ENCODE measurements around the gene KRT71. TPM values are rescaled to one million over a fixed set of nuclear protein-coding genes. Genes with fewer than 3 reads are reported as not detected.
"Not testable (repeated sequence)": the region's sequence is repeated elsewhere in the genome, so short reads cannot be mapped to it uniquely, and the experiment has no call there.

Gene KRT71
- total RNA-seq, 1 donor from 2014 or later: not detected

DNA sequence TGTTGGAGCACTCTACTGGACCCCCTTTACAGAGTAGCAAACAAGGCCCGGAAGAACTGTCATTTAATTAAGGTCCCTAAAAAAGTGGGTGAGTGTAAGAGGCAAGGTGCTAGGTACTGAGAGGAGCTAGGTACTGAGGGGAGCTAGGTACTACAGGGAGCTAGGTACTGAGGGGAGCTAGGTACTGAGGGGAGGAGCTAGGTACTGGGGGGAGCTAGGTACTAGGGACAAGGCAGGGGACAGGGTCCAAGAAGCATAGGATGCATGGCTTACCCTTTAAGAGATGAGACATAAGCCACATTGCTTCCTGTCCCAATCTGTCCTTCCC, 37.7 kb downstream of the KRT71 start:
- no peak for DNase-seq (ENCODE audit: missing footprints)
- intact Hi-C loops (cut with DNase I): no loop called here
- ATAC-seq: no peak

GRCh38 chr12:52514471-52515318, 38.2 kb downstream of the KRT71 start:
- intact Hi-C loops (cut with DNase I): no loop called here
- no peak for DNase-seq (ENCODE audit: missing footprints)
- ATAC-seq: no peak

GRCh38 chr12:52513736-52514135, 39.2 kb downstream of the KRT71 start:
- intact Hi-C loops (cut with DNase I): no loop called here
- DNase-seq (ENCODE audit: missing footprints) (no peak), ATAC-seq (no peak)

DNA sequence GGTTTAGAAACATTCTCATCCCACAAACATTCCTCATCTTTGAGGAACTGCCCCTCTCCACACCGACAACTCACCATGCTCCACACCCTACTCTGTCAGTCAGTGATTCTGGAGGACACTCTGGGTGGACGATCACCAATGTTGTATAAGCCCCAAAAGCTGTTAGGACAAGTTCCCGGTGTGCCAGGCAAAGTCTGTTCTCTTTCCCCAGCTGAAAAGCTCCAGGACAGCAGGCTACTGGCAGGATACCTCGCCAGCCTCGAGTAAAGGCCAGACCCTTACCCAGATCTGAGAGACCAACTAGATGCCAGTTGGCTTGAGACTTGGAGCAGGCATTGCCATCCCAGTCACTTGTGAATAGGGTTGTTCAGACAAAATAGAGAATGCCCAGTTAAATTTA, 44.7 kb downstream of the KRT71 start:
- ATAC-seq: no peak
- no peak for DNase-seq (ENCODE audit: missing footprints)
- intact Hi-C loops (cut with DNase I): no loop called here

GRCh38 chr12:52506858-52507715, 45.9 kb downstream of the KRT71 start:
- ATAC-seq: no peak
- intact Hi-C loops (cut with DNase I): loop anchor here (1.0 kb wide), 1 partner anchor 135 kb away; no protein-coding TSS in a partner anchor
- DNase-seq (ENCODE audit: missing footprints): no peak

DNA sequence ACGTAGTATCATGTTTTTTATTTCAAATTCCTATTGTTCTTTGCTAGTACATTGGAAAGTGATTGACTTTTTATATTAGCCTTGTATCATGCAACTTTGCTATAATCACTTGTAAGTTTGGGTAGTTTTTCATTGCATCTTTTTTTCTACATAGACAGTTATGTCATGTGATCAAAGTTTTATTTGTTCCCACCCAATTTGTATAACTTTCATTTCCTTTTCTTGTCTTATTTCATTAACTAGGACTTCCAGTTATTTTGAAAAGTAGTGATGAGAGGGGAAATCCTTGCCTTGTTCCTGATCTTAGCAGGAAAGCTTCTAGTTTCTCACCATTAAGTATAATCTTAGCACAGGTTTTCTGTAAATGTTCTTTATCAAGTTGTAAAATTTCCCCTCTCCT, 50.1 kb downstream of the KRT71 start:
- DNase-seq (ENCODE audit: missing footprints): no peak
- intact Hi-C loops (cut with DNase I): no loop called here
- no peak for ATAC-seq

DNA sequence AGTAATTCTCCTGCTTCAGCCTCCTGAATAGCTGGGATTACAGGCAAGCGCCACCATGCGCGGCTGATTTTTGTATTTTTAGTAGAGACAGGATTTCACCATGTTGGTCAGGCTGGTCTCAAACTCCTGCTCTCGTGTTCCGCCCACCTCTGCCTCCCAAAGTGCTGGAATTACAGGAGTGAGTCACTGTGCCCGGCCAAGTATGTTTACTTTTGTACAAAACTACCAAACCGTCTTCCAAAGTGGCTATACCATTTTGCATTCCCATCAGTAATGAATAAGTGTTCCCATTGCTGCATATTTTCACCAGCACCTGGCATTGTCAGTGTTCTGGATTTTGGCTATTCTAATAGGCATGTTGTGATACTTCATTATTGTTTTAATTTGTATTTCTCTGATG, 51.5 kb downstream of the KRT71 start:
- intact Hi-C loops (cut with DNase I): no loop called here
- DNase-seq (ENCODE audit: missing footprints) (no peak), ATAC-seq (no peak)

DNA sequence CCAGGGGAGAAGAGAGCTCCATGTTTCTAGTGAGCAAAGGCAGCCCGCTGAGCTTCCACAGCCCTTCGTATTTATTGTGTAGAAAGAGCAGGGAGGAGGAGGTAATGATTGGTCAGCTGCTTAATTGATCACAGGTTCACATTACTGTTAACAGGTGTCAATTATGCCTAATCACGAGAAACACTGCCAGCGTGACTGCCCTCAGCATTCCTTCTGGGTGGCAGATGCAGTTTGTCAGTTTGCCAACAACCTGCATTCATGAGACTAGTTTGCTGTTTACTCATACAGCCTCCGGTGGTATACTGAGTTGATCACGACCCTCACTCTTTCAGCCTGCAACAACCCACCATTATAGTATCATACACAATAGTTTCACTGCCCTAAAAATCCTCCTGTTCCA, 52.4 kb downstream of the KRT71 start:
- ATAC-seq; DNase-seq (ENCODE audit: missing footprints); intact Hi-C loops (cut with DNase I): not testable (repeated sequence)

- intact Hi-C loops (cut with DNase I): no loop called here
- no peak for ATAC-seq
These were observed 53.0 kb downstream of the KRT71 start for GRCh38 chr12:52499806-52500560.

DNA sequence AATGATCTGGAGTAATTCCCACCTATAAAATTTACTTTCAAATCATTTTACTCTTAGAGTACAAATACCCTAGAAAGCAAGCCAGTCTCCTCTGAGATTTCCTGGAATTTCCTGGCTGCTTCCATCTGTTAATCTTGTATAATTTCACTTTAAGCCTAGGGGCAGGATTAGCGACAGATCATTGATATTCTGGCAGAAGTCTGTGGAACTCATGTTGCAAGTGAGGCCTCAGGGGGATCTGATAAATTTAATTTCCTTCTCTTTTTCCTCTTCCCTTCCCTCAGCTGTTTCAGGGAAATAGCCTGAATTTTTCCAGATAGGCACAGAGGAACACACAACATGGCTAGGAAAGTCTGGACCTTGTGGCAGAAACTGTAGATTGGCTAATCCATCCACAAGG, 54.0 kb downstream of the KRT71 start:
- intact Hi-C loops (cut with DNase I): no loop called here
- DNase-seq (ENCODE audit: missing footprints): no peak
- no peak for ATAC-seq

More at GRCh38 chr12:52499806-52500560, 53.0 kb downstream of the KRT71 start:
- no peak for DNase-seq (ENCODE audit: missing footprints)

DNA sequence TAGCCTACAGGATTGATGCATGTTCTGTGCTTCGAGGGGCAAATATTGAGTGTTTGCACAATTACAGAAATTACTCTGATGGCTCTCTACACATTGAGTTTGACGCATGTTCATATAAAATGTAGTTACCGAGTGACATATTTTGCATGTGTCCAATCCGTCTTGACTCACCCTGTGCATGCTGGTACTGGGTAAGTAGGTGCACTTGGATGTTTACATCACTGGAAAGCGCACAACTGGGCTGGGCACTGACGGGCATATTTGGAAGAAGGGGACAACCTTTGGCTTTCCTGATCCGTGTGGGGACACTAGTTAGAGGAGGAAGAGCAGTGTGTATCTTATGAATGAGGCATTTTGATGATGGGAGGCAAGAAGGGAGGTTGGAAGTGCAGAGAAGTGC, 55.0 kb downstream of the KRT71 start:
- intact Hi-C loops (cut with DNase I): no loop called here
- DNase-seq (ENCODE audit: missing footprints) (no peak), ATAC-seq (no peak)

DNA sequence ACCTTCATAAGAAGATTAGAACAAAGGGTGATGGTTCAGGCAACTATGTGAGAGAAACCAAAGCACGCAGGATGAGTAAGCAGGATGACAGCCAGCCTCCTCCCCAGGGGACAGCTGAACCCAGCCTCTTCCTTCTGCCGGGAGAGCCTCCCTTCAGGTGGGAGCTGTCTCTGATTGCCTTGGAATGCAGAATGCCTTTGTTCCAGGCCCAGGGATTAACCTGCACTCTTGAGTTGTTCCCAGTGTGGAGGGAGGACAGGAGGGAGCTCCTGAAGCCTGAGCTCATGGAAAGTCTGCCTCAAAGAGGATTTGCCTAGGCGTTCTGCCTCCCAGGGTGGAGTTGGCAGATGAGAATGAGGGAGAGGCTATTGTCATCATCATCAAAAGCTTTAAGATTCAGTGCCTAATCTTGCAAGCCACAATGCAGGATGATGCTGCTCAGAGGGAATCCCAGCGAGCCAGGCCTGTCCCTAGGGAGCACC, 56.3 kb downstream of the KRT71 start:
- intact Hi-C loops (cut with DNase I): no loop called here
- ATAC-seq (peak; percentile 27), DNase-seq (ENCODE audit: missing footprints) (no peak)

- intact Hi-C loops (cut with DNase I): no loop called here
- ATAC-seq: no peak
- no peak for DNase-seq (ENCODE audit: missing footprints)
These were observed 56.9 kb downstream of the KRT71 start for GRCh38 chr12:52496054-52496453.

DNA sequence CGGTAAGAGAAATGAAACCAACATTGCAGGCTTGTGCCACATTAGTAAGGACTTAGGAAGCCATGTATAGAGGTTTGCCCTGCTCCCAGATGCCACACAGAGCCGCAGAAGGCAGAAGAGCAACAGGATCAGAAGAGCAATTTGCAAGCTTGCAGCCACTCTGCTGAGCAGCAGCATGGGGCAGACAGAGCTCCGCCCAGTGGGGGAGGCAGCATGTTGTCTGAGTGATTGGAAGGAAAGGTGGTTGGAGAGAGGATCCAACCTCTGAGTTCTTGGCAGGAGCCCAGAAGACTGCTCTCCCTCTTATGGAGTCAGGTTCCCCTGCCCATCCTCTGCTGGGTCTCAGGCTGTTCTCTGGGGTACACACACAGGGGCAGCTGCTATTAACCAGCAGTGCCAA, 57.6 kb downstream of the KRT71 start:
- DNase-seq (ENCODE audit: missing footprints) (no peak), ATAC-seq (no peak)
- intact Hi-C loops (cut with DNase I): no loop called here

DNA sequence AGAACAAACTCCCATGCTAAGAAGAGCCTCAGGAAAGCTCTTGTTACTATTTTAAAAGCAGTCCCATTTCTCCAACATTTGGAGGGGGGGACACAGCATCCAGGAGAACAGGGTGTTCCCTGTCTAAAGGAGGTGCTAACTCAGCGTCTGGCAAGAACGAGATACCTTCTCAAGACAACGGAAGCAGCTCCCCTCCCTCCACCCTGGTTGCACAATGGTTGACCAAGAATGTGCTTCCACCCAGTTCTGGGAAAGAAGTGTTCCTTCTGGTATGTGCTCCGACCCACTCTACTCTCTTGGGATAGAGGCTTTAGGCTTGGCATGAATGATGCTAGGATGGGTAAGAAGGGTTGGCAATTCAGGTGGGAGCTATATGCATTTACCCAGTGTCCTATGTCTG, 58.4 kb downstream of the KRT71 start:
- intact Hi-C loops (cut with DNase I): no loop called here
- DNase-seq (ENCODE audit: missing footprints) (no peak), ATAC-seq (peak; percentile 75)

DNA sequence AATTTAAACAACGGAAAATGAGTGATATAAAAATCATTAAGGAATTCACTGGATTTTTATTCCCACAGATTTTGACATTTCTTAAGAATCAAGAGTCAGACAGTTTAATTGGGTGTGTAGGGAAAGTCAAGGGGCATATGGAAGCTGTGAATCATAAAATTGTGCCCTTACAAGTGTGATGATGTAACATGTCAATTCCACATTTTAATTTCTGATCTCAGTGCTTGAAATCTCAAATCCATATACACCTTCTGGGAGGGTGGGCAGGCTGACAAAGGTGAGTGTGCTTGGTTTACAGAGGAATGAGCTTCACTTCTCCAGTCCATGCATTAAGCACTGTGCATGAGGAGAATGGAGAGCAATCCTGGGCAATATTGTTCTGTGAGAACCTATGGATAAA, 58.8 kb downstream of the KRT71 start:
- no peak for DNase-seq (ENCODE audit: missing footprints)
- intact Hi-C loops (cut with DNase I): no loop called here
- no peak for ATAC-seq
